Measurements from ENCODE around the gene BPIFB6. TPM values are rescaled to one million over a fixed set of nuclear protein-coding genes. Genes with fewer than 3 reads are reported as not detected.

Gene BPIFB6
- total RNA-seq, 1 donor from 2014 or later: not detected

DNA sequence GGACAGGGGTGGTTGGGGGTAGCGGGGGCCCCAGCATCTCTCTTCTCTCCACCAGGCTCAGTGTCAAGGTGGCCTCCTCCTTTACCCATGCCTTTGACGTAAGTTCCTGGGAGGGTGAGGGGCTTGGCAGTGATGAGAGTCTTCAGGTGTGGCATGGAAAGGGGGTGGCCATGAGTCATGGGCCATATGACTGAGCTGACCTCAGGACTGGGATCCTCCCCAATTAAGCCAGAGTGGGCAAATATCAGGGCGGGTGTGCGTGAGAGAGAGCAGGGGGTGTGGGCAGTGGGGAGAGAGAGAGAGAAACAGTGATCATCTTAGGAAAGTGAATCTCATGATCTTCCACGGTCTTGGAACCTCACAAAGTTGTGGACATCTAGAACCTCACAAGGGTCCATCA, 39.8 kb downstream of the BPIFB6 start:
- Histone ChIP-seq H3K4me1 (ENCODE audit: control insufficient read depth in 3 of 3, insufficient read depth in 3 of 3, low read length in 3 of 3) (no peaks in the 10 kb centered on the region), H3K9me3 (ENCODE audit: control insufficient read depth in 3 of 3, low read length in 3 of 3) (no peaks in the 10 kb centered on the region), H3K27ac (ENCODE audit: low read depth, low read length) (no peak overlapping the region), H3K4me3 (ENCODE audit: low read length in 3 of 3) (no peak overlapping the region), H3K9ac (ENCODE audit: low read depth in 1 of 3, low read length in 3 of 3) (no peak overlapping the region), H3K36me3 (ENCODE audit: control insufficient read depth in 3 of 3, insufficient read depth in 3 of 3, low read length in 3 of 3) (no peaks in the 10 kb centered on the region), H3K27me3 (ENCODE audit: control insufficient read depth in 3 of 3, insufficient read depth in 3 of 3, low read length in 3 of 3) (peaks cover 3 to 26% (median 22%) of the 10 kb centered on the region in 3 donors)

DNA sequence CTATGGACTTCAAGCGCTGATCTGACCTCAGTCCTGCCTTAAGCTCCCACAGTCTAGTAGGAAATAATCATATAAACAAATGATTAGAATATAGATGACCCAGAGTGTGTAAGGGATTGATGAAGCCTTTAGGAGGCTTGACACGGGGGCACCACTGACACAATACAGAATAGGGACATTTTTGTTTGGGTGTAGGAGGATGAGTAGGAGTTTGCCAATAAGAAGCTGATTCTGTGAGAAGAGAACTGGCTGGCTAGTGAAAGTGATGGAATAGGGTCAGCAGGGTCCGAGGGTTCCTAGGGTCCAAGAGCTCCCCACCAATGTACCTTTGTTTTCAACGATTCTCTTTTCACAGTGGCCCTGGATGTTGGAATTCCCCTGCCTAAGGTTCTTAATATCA, 40.9 kb downstream of the BPIFB6 start:
- Histone ChIP-seq H3K4me3 (ENCODE audit: low read length in 3 of 3) (no peak overlapping the region), H3K27me3 (ENCODE audit: control insufficient read depth in 3 of 3, insufficient read depth in 3 of 3, low read length in 3 of 3) (peaks cover 9 to 36% (median 25%) of the 10 kb centered on the region in 3 donors), H3K9ac (ENCODE audit: low read depth in 1 of 3, low read length in 3 of 3) (no peak overlapping the region), H3K9me3 (ENCODE audit: control insufficient read depth in 3 of 3, low read length in 3 of 3) (no peaks in the 10 kb centered on the region), H3K4me1 (ENCODE audit: control insufficient read depth in 3 of 3, insufficient read depth in 3 of 3, low read length in 3 of 3) (no peaks in the 10 kb centered on the region), H3K27ac (ENCODE audit: low read depth, low read length) (no peak overlapping the region), H3K36me3 (ENCODE audit: control insufficient read depth in 3 of 3, insufficient read depth in 3 of 3, low read length in 3 of 3) (no peaks in the 10 kb centered on the region)

GRCh38 chr20:33072813-33073212, 41.4 kb downstream of the BPIFB6 start:
- H3K9ac ChIP-seq (ENCODE audit: low read depth in 1 of 3, low read length in 3 of 3): no peak overlapping the region
- H3K9me3 ChIP-seq (ENCODE audit: control insufficient read depth in 3 of 3, low read length in 3 of 3): no peaks in the 10 kb centered on the region
- no peak overlapping the region for H3K4me3 ChIP-seq (ENCODE audit: low read length in 3 of 3)
- no peaks in the 10 kb centered on the region for H3K4me1 ChIP-seq (ENCODE audit: control insufficient read depth in 3 of 3, insufficient read depth in 3 of 3, low read length in 3 of 3)
- no peaks in the 10 kb centered on the region for H3K36me3 ChIP-seq (ENCODE audit: control insufficient read depth in 3 of 3, insufficient read depth in 3 of 3, low read length in 3 of 3)
- peaks cover 9 to 40% (median 29%) of the 10 kb centered on the region in 3 donors for H3K27me3 ChIP-seq (ENCODE audit: control insufficient read depth in 3 of 3, insufficient read depth in 3 of 3, low read length in 3 of 3)
- no peak overlapping the region for H3K27ac ChIP-seq (ENCODE audit: low read depth, low read length)

GRCh38 chr20:33074675-33075074, 43.2 kb downstream of the BPIFB6 start:
- Histone ChIP-seq H3K4me1 (ENCODE audit: control insufficient read depth in 3 of 3, insufficient read depth in 3 of 3, low read length in 3 of 3) (no peaks in the 10 kb centered on the region), H3K9ac (ENCODE audit: low read depth in 1 of 3, low read length in 3 of 3) (no peak overlapping the region), H3K9me3 (ENCODE audit: control insufficient read depth in 3 of 3, low read length in 3 of 3) (no peaks in the 10 kb centered on the region), H3K4me3 (ENCODE audit: low read length in 3 of 3) (no peak overlapping the region), H3K36me3 (ENCODE audit: control insufficient read depth in 3 of 3, insufficient read depth in 3 of 3, low read length in 3 of 3) (no peaks in the 10 kb centered on the region), H3K27me3 (ENCODE audit: control insufficient read depth in 3 of 3, insufficient read depth in 3 of 3, low read length in 3 of 3) (peaks cover 9 to 41% (median 24%) of the 10 kb centered on the region in 3 donors), H3K27ac (ENCODE audit: low read depth, low read length) (no peak overlapping the region)

DNA sequence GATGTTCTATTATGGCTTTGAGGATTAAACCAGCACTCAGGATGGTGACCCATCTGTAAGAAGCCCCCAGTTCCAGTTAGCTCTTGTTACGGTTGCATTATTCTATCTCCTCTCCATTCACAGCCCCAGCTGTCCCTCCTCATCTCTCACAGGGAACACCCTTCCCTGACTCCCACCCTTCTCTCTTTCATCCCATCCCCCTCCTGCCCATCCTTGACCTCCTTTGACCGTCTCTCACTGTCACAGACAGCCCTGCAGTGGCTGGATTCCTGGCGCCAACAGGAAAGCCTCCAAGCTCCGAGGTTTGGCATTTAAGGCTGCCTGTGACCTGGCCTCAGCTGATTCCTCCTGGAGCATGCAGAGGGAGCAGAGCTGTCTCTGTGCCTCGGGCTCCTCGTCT, 43.8 kb downstream of the BPIFB6 start:
- Histone ChIP-seq H3K36me3 (ENCODE audit: control insufficient read depth in 3 of 3, insufficient read depth in 3 of 3, low read length in 3 of 3) (no peaks in the 10 kb centered on the region), H3K9me3 (ENCODE audit: control insufficient read depth in 3 of 3, low read length in 3 of 3) (no peaks in the 10 kb centered on the region), H3K4me1 (ENCODE audit: control insufficient read depth in 3 of 3, insufficient read depth in 3 of 3, low read length in 3 of 3) (no peaks in the 10 kb centered on the region), H3K27me3 (ENCODE audit: control insufficient read depth in 3 of 3, insufficient read depth in 3 of 3, low read length in 3 of 3) (peaks cover 9 to 41% (median 20%) of the 10 kb centered on the region in 3 donors), H3K27ac (ENCODE audit: low read depth, low read length) (no peak overlapping the region), H3K4me3 (ENCODE audit: low read length in 3 of 3) (no peak overlapping the region), H3K9ac (ENCODE audit: low read depth in 1 of 3, low read length in 3 of 3) (no peak overlapping the region)

GRCh38 chr20:33076662-33077372, 45.4 kb downstream of the BPIFB6 start:
- Histone ChIP-seq H3K36me3 (ENCODE audit: control insufficient read depth in 3 of 3, insufficient read depth in 3 of 3, low read length in 3 of 3) (no peaks in the 10 kb centered on the region), H3K9me3 (ENCODE audit: control insufficient read depth in 3 of 3, low read length in 3 of 3) (no peaks in the 10 kb centered on the region), H3K27ac (ENCODE audit: low read depth, low read length) (no peak overlapping the region), H3K4me1 (ENCODE audit: control insufficient read depth in 3 of 3, insufficient read depth in 3 of 3, low read length in 3 of 3) (no peaks in the 10 kb centered on the region), H3K27me3 (ENCODE audit: control insufficient read depth in 3 of 3, insufficient read depth in 3 of 3, low read length in 3 of 3) (peaks cover 6 to 35% (median 22%) of the 10 kb centered on the region in 3 donors), H3K4me3 (ENCODE audit: low read length in 3 of 3) (no peak overlapping the region), H3K9ac (ENCODE audit: low read depth in 1 of 3, low read length in 3 of 3) (no peak overlapping the region)

GRCh38 chr20:33079259-33079658, 47.8 kb downstream of the BPIFB6 start, which contains the start of gene BPIFB4:
TSS of gene BPIFB4 (plus strand) at chr20:33079643. CDS start at chr20:33081527, 1,884 bp downstream.
- Histone ChIP-seq H3K36me3 (ENCODE audit: control insufficient read depth in 3 of 3, insufficient read depth in 3 of 3, low read length in 3 of 3) (no peaks in the 10 kb centered on the region), H3K9ac (ENCODE audit: low read depth in 1 of 3, low read length in 3 of 3) (no peak within 1 kb of the TSS), H3K9me3 (ENCODE audit: control insufficient read depth in 3 of 3, low read length in 3 of 3) (no peaks in the 10 kb centered on the region), H3K27ac (ENCODE audit: low read depth, low read length) (no peak within 1 kb of the TSS), H3K27me3 (ENCODE audit: control insufficient read depth in 3 of 3, insufficient read depth in 3 of 3, low read length in 3 of 3) (peaks cover 6 to 37% (median 24%) of the 10 kb centered on the region in 3 donors), H3K4me3 (ENCODE audit: low read length in 3 of 3) (no peak within 1 kb of the TSS), H3K4me1 (ENCODE audit: control insufficient read depth in 3 of 3, insufficient read depth in 3 of 3, low read length in 3 of 3) (no peaks in the 10 kb centered on the region)

DNA sequence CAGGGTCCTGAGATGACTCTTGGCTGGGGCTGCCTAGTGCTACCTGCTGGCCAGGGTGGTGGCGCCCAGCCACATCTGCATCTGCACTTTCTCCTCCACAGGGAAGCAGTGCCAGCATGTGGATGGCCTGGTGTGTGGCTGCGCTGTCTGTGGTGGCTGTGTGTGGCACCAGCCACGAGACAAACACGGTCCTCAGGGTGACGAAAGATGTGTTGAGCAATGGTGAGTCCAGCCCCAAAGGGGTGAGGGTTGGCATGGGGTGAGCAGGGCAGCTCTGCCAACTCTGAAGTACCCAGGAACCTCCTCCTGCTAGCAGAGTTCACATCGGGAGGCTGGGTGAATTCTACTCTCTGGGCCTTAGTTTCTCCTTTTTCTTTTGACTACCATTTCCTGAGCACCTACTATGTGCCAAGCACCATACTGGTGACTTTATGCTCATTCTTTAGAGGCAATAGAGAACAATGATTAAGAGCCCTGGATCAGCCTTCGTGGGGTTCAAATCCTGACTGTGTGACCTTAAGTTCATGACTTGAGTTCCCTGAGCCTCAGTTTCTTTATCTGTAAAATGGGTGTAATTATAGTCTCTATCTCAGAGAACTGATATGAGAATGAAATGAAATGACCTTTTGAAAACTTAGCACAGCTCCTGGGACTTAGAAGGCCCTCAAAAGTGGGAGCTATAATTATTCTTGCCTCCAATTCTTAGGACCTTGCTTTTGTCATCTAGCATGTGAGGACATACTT, 50.1 kb downstream of the BPIFB6 start:
- Histone ChIP-seq H3K9me3 (ENCODE audit: control insufficient read depth in 3 of 3, low read length in 3 of 3) (no peaks in the 10 kb centered on the region), H3K9ac (ENCODE audit: low read depth in 1 of 3, low read length in 3 of 3) (no peak overlapping the region), H3K4me3 (ENCODE audit: low read length in 3 of 3) (no peak overlapping the region), H3K4me1 (ENCODE audit: control insufficient read depth in 3 of 3, insufficient read depth in 3 of 3, low read length in 3 of 3) (no peaks in the 10 kb centered on the region), H3K36me3 (ENCODE audit: control insufficient read depth in 3 of 3, insufficient read depth in 3 of 3, low read length in 3 of 3) (no peaks in the 10 kb centered on the region), H3K27me3 (ENCODE audit: control insufficient read depth in 3 of 3, insufficient read depth in 3 of 3, low read length in 3 of 3) (peaks cover 3 to 29% (median 23%) of the 10 kb centered on the region in 3 donors), H3K27ac (ENCODE audit: low read depth, low read length) (no peak overlapping the region)

DNA sequence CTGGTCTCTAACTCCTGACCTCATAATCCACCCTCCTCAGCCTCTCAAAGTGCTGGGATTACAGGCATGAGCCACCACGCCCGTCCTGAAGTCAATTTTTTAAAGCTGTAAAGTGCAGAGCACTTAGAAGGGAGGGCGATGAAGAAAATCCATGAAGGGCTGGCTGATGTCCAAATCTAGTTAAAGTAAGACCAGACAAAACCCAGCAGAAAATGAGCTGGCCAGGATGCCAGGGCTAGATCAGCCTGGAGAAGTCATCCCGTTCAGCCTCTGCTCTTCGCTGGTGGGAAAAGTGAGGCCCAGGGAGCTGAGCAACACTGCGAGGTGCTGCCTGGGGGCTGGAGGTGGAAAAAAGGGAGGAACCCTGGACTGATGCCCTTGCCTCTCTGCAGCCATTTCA, 51.1 kb downstream of the BPIFB6 start:
- H3K4me3 ChIP-seq (ENCODE audit: low read length in 3 of 3): no peak overlapping the region
- H3K27ac ChIP-seq (ENCODE audit: low read depth, low read length): no peak overlapping the region
- H3K9ac ChIP-seq (ENCODE audit: low read depth in 1 of 3, low read length in 3 of 3): no peak overlapping the region
- no peaks in the 10 kb centered on the region for H3K36me3 ChIP-seq (ENCODE audit: control insufficient read depth in 3 of 3, insufficient read depth in 3 of 3, low read length in 3 of 3)
- H3K27me3 ChIP-seq (ENCODE audit: control insufficient read depth in 3 of 3, insufficient read depth in 3 of 3, low read length in 3 of 3): peaks cover 0 to 22% (median 21%) of the 10 kb centered on the region in 3 donors
- no peaks in the 10 kb centered on the region for H3K9me3 ChIP-seq (ENCODE audit: control insufficient read depth in 3 of 3, low read length in 3 of 3)
- no peaks in the 10 kb centered on the region for H3K4me1 ChIP-seq (ENCODE audit: control insufficient read depth in 3 of 3, insufficient read depth in 3 of 3, low read length in 3 of 3)
